ENCODE results near the gene PHF14.

- no peak for TF ChIP-seq CTCF (IDR thresholded peaks at IDR 0.05)
- no peak for TF ChIP-seq POLR2A (IDR thresholded peaks at IDR 0.05)
Measured at GRCh38 chr7:11191081-11191480, 217.4 kb downstream of the PHF14 start.

Measured in esophagus squamous epithelium (tissue), 4 donors.